H1 (cell line): ENCODE results near the gene ATG7. TPM values are rescaled to one million over a fixed set of nuclear protein-coding genes. Genes with fewer than 3 reads are reported as not detected.

Experiments used
- CTCF ChIA-PET: fragments of 300-600 bp; sonication (Branson Sonifier 250); formaldehyde crosslinking; loops from one replicate; lab custom pipeline; 2021; ENCODE audit not compliant: partially characterized antibody; lab: Charles Lee
- POLR2A ChIA-PET: fragments of 300-600 bp; sonication (Branson Sonifier 250); formaldehyde crosslinking; loops from one replicate; lab custom pipeline; 2021; ENCODE audit warnings: inconsistent platforms; ENCODE audit not compliant: partially characterized antibody; lab: Charles Lee
- DNase-seq, 2 experiments: peaks; one replicate each; pipeline versions ENCODE4 v3.0.0 to v3.0.0-alpha.2; 2010 to 2022; ENCODE audit warnings: low spot score in 2 of 2, low read depth in 1 of 2, mixed read lengths in 1 of 2
- FAIRE-seq: peaks from 2 replicates; lab custom pipeline; 2011; peaks lifted over from hg19 to GRCh38; lab: Jason Lieb, UNC
- H2AFZ ChIP-seq: 2 replicates; pipeline ENCODE4 v1.8.1; 2012; ENCODE audit warnings: low read length, inconsistent platforms
- H2AK5ac ChIP-seq: 2 replicates; pipeline ENCODE4 v1.6.1; 2013; ENCODE audit warnings: low read depth, low read length
- H2BK120ac ChIP-seq: replicated peaks from 2 replicates; pipeline ENCODE3; 2013; ENCODE audit warnings: low read depth, low read length, inconsistent platforms
- H2BK12ac ChIP-seq: 2 replicates; pipeline ENCODE4 v1.6.1; 2013; ENCODE audit warnings: low read depth, low read length
- H2BK15ac ChIP-seq: 2 replicates; pipeline ENCODE4 v1.6.1; 2013; ENCODE audit warnings: low read length
- H2BK20ac ChIP-seq: 2 replicates; pipeline ENCODE4 v1.6.1; 2013; ENCODE audit warnings: low read length
- H2BK5ac ChIP-seq: 2 replicates; pipeline ENCODE4 v1.6.1; 2013; ENCODE audit warnings: low read depth, low read length
- H3K14ac ChIP-seq: 2 replicates; pipeline ENCODE4 v1.6.1; 2013; ENCODE audit warnings: inconsistent platforms; ENCODE audit not compliant: insufficient read length
- H3K18ac ChIP-seq: 2 replicates; pipeline ENCODE4 v1.6.1; 2013; ENCODE audit warnings: low read length; ENCODE audit errors: extremely low read depth
- H3K23ac ChIP-seq: 2 replicates; pipeline ENCODE4 v1.6.1; 2013; ENCODE audit warnings: inconsistent platforms; ENCODE audit not compliant: insufficient read length
- H3K23me2 ChIP-seq: 2 replicates; pipeline ENCODE4 v1.6.1; 2013; ENCODE audit warnings: low read depth, low read length
- H3K27ac ChIP-seq: 2 replicates; pipeline ENCODE4 v1.6.1; 2011; ENCODE audit warnings: low read depth, low read length, inconsistent platforms
- H3K27me3 ChIP-seq, 4 experiments: replicated peaks in 1 of 4; 1 replicate in 1 of 4; 2 replicates in 3 of 4; pipeline versions ENCODE4 v1.6.1 to v1.8.1; 2011 to 2013; ENCODE audit warnings: low read length in 3 of 4, mild to moderate bottlenecking in 3 of 4, inconsistent platforms in 2 of 4, mixed read lengths in 2 of 4, moderate library complexity in 1 of 4; ENCODE audit not compliant: control insufficient read depth in 3 of 4, insufficient read depth in 3 of 4; ENCODE audit errors: extremely low read depth in 1 of 4
- H3K36me3 ChIP-seq, 4 experiments: 2 replicates each; pipeline versions ENCODE4 v1.6.1 to v1.8.1; 2011 to 2013; ENCODE audit warnings: mild to moderate bottlenecking in 4 of 4, low read length in 3 of 4, moderate library complexity in 2 of 4, control low read depth in 1 of 4, inconsistent platforms in 1 of 4; ENCODE audit not compliant: insufficient read depth in 4 of 4, control insufficient read depth in 2 of 4
- H3K4ac ChIP-seq: replicated peaks from 2 replicates; pipeline ENCODE3; 2013; ENCODE audit warnings: low read length, low read depth, mixed read lengths, inconsistent platforms; ENCODE audit not compliant: insufficient read length
- H3K4me1 ChIP-seq, 4 experiments: replicated peaks in 1 of 4; 1 replicate in 1 of 4; 2 replicates in 3 of 4; pipeline versions ENCODE4 v1.6.1 to v1.8.1; 2011 to 2013; ENCODE audit warnings: low read length in 3 of 4, inconsistent platforms in 2 of 4, mixed read lengths in 1 of 4; ENCODE audit not compliant: insufficient read depth in 4 of 4, control insufficient read depth in 3 of 4
- H3K4me2 ChIP-seq, 2 experiments: 2 replicates each; pipeline versions ENCODE4 v1.6.1 to v1.8.1; 2011 to 2013; ENCODE audit warnings: low read depth in 2 of 2, low read length in 2 of 2, control low read depth in 1 of 2, inconsistent platforms in 1 of 2, mild to moderate bottlenecking in 1 of 2; ENCODE audit not compliant: insufficient read depth in 1 of 2
- H3K4me3 ChIP-seq, 4 experiments: fragments of 200-600, 300-600 bp in 1 of 4; sonication (generic), shearing (Covaris generic), sonication (Bioruptor Twin) in 1 of 4; 2 replicates each; pipeline versions ENCODE4 v1.5.1 to v1.8.1; 2011 to 2016; ENCODE audit warnings: low read length in 4 of 4, low read depth in 3 of 4, control low read depth in 2 of 4, inconsistent platforms in 2 of 4, mild to moderate bottlenecking in 2 of 4, mixed read lengths in 1 of 4, moderate library complexity in 1 of 4; ENCODE audit not compliant: insufficient read depth in 2 of 4; ENCODE audit errors: extremely low read depth in 1 of 4
- H3K56ac ChIP-seq: replicated peaks from 2 replicates; pipeline ENCODE3; 2013; ENCODE audit warnings: low read depth, mild to moderate bottlenecking, mixed read lengths, low read length, inconsistent platforms; ENCODE audit not compliant: insufficient read length
- H3K79me1 ChIP-seq: 2 replicates; pipeline ENCODE4 v1.6.1; 2013; ENCODE audit warnings: low read depth, low read length, control low read depth
- H3K79me2 ChIP-seq, 2 experiments: 2 replicates each; pipeline versions ENCODE4 v1.6.1 to v1.8.1; 2012 to 2013; ENCODE audit warnings: low read length in 2 of 2, mild to moderate bottlenecking in 2 of 2, inconsistent platforms in 1 of 2; ENCODE audit not compliant: insufficient read depth in 2 of 2, control insufficient read depth in 1 of 2
- H3K9ac ChIP-seq, 4 experiments: replicated peaks in 1 of 4; 1 replicate in 1 of 4; 2 replicates in 3 of 4; pipeline versions ENCODE4 v1.6.1 to v1.8.1; 2011 to 2013; ENCODE audit warnings: low read depth in 3 of 4, low read length in 3 of 4, control low read depth in 2 of 4, mild to moderate bottlenecking in 2 of 4, moderate library complexity in 2 of 4, inconsistent platforms in 1 of 4; ENCODE audit errors: extremely low read depth in 1 of 4
- H3K9me3 ChIP-seq, 2 experiments: 2 replicates each; pipeline versions ENCODE4 v1.6.1 to v1.8.1; 2012 to 2013; ENCODE audit warnings: mild to moderate bottlenecking in 2 of 2, moderate library complexity in 2 of 2, control low read depth in 1 of 2, inconsistent platforms in 1 of 2, low read depth in 1 of 2, low read length in 1 of 2, mixed read lengths in 1 of 2; ENCODE audit not compliant: insufficient read depth in 2 of 2
- H4K20me1 ChIP-seq, 2 experiments: replicated peaks in 1 of 2; 2 replicates each; pipeline versions ENCODE3 to v1.8.1; 2011 to 2013; ENCODE audit warnings: inconsistent platforms in 2 of 2, low read length in 2 of 2, mild to moderate bottlenecking in 1 of 2; ENCODE audit not compliant: insufficient read depth in 2 of 2, control insufficient read depth in 1 of 2
- H4K5ac ChIP-seq: 2 replicates; pipeline ENCODE4 v1.6.1; 2013; ENCODE audit warnings: low read length, low read depth, mixed read lengths, inconsistent platforms; ENCODE audit not compliant: insufficient read length
- H4K8ac ChIP-seq: 2 replicates; pipeline ENCODE4 v1.8.0; 2013; ENCODE audit warnings: mild to moderate bottlenecking, moderate library complexity, low read length, inconsistent platforms; ENCODE audit not compliant: insufficient read depth; ENCODE audit errors: extremely low read depth
- H4K91ac ChIP-seq: replicated peaks from 2 replicates; pipeline ENCODE3; 2013; ENCODE audit warnings: low read length, mixed read lengths, inconsistent platforms; ENCODE audit not compliant: insufficient read length
- CEBPB ChIP-seq: IDR thresholded peaks from 2 replicates; pipeline ENCODE4 v1.6.1; 2012; ENCODE audit warnings: low read depth, low read length
- RAD21 ChIP-seq, 2 experiments: IDR thresholded peaks in 1 of 2; conservative IDR thresholded peaks in 1 of 2; 2 replicates each; pipeline ENCODE4 v1.6.1; 2011; ENCODE audit warnings: low read depth in 2 of 2, low read length in 2 of 2, improper control_type of control experiment in 1 of 2, inconsistent platforms in 1 of 2, mild to moderate bottlenecking in 1 of 2, moderate library complexity in 1 of 2
- SIRT6 ChIP-seq: IDR thresholded peaks from one replicate; pipeline ENCODE4 v1.7.1; 2012; ENCODE audit warnings: low read length, inconsistent platforms
- WGBS, 2 experiments: shearing (Covaris generic) in 1 of 2; methylation state at CpG; one replicate each; pipeline versions ENCODE4 v1.1.6 to v1.1.7; 2013 to 2015; ENCODE audit warnings: low lambda C conversion rate in 2 of 2, mixed read lengths in 2 of 2, inconsistent platforms in 1 of 2, low coverage in 1 of 2, missing lambda C conversion rate in 1 of 2; ENCODE audit not compliant: insufficient replicate concordance in 2 of 2, insufficient coverage in 1 of 2, insufficient read length in 1 of 2; ENCODE audit errors: extremely low coverage in 1 of 2, missing lambda C conversion rate in 1 of 2; 5-methylcytosine and 5-hydroxymethylcytosine counted together
- polyA plus RNA-seq, 7 experiments: library from polyadenylated mRNA; depleted of rRNA in 3 of 7; stranded (reverse) in 5 of 7; unstranded in 2 of 7; fragments of >200 nt in 5 of 7; fragments of 200-250 nt in 2 of 7; gene quantifications; 1 replicate in 5 of 7; 2 replicates in 1 of 7; 4 replicates in 1 of 7; pipeline versions ENCODE4 v1.2.1 to v1.2.3, GENCODE V29; 2011 to 2013; ENCODE audit warnings: missing spikeins in 2 of 7, mixed read lengths in 2 of 7
- total RNA-seq: library from RNA; stranded (reverse); fragmentation: NEBNext Ultra II Directional; extraction: Animal tissue kit (Norgen Biotek cat#: 25700); gene quantifications from 2 replicates; pipeline ENCODE4 v1.2.1, GENCODE V29; 2021

The ATG7 gene
- total and polyA plus RNA-seq, 2 of the 8 experiments (the other 6 are each of a cell fraction or from before 2014, with no cell fraction given) = 15.0 to 19.1 TPM

DNA sequence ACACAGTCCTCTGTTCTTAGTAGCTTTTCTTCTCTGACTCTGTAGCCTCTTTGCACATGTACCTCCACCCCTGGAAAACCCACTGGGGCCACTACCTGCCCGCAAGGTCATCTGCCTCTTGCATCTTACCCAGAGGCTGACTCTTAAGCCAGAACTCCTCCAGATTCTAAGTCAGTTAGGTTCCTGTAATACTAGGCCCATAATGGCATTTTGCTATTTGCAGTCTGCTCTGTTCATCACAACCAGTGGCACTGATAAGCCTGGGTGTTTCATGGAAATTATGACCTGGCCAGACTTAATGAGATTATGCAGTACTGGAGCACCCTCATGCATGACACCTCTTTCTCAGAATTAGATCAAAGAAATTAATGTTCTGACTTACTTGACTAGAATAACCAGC lies 31.7 kb upstream of the ATG7 start:
- Histone ChIP-seq H3K23me2 (no peaks in the 10 kb centered on the region), H2BK120ac (no peak overlapping the region), H3K4me3 (no peak overlapping the region), H2AK5ac (no peak overlapping the region), H3K79me1 (no peaks in the 10 kb centered on the region), H2BK5ac (no peak overlapping the region), H2BK15ac (no peak overlapping the region), H4K20me1 (no peaks in the 10 kb centered on the region), H3K9ac (no peak overlapping the region), H3K4ac (no peak overlapping the region), H2AFZ (no peak overlapping the region), H3K56ac (no peak overlapping the region), H3K9me3 (no peaks in the 10 kb centered on the region), H3K27ac (no peak overlapping the region), H3K27me3 (no peaks in the 10 kb centered on the region), H3K4me1 (peaks cover 0 to 2% (median 0%) of the 10 kb centered on the region in 4 experiments; a peak in 3 of 7 replicates), H3K36me3 (no peaks in the 10 kb centered on the region), H3K79me2 (no peaks in the 10 kb centered on the region), H2BK12ac (no peak overlapping the region), H2BK20ac (no peak overlapping the region), H3K23ac (no peak overlapping the region), H3K18ac (no peak overlapping the region), H3K14ac (no peak overlapping the region), H4K8ac (no peak overlapping the region), H4K91ac (no peak overlapping the region), H3K4me2 (no peak overlapping the region), H4K5ac (no peak overlapping the region)
- 93% methylated on average over 1 of the region's 1 CpG; no CpG with 5 or more reads in 1 of the 2 experiments for WGBS, 2 experiments
- ChIA-PET CTCF (interaction anchor here (3.2 kb wide), 1 partner anchor 95 kb away, joined by 18 read pairs; no protein-coding TSS in a partner anchor), POLR2A (no interaction called here)
- FAIRE-seq = no peak
- TF ChIP-seq RAD21 (IDR thresholded peaks at IDR 0.05 in 1 of 2, conservative IDR thresholded peaks at IDR 0.05 in 1 of 2; ENCODE audit: low read depth in 2 of 2, low read length in 2 of 2) (no peak), CEBPB (no peak), SIRT6 (no peak)
- no peak for DNase-seq
